ENCODE results near the gene BBS9.
A peak's percentile ranks its signal among the peaks of the same experiment; 100 is the strongest.

Gene BBS9

GRCh38 chr7:33128990-33129805 lies at the start of gene BBS9:
Gene BBS9 (plus strand): TSS chr7:33129564. CDS start chr7:33146253, 16,689 bp downstream.
- no peaks in the 10 kb centered on the region for H4K20me1 ChIP-seq (ENCODE audit: low read depth, low read length)
- TF ChIP-seq EZH2phosphoT487 (conservative IDR thresholded peaks at IDR 0.05; ENCODE audit: low read length) (no peak), CTCF (IDR thresholded peaks at IDR 0.05; ENCODE audit: insufficient read depth, low read length, poor library complexity, severe bottlenecking) (no peak)
- H3F3A ChIP-seq (ENCODE audit: insufficient read depth): no peaks in the 10 kb centered on the region
- H3K27me3 ChIP-seq (ENCODE audit: low read length): no peaks in the 10 kb centered on the region
- peak within 1 kb of the TSS; percentile 98 for H2AFZ ChIP-seq (ENCODE audit: low read depth, low read length, severe bottlenecking)
- no peaks in the 10 kb centered on the region for H3K9me3 ChIP-seq (ENCODE audit: insufficient read depth, low read length)
- no peaks in the 10 kb centered on the region; the same call in 1 of the 2 replicates for H3K36me3 ChIP-seq (ENCODE audit: low read length)
- H3K79me2 ChIP-seq (ENCODE audit: insufficient read depth, low read length): no peaks in the 10 kb centered on the region
- peak within 1 kb of the TSS; percentile 70 for H3K27ac ChIP-seq (ENCODE audit: low read depth, low read length)
- peak within 1 kb of the TSS; percentile 85 for H3K4me3 ChIP-seq (ENCODE audit: insufficient read depth, low read length, poor library complexity, severe bottlenecking)
- peak within 1 kb of the TSS; percentile 66 for H3K9ac ChIP-seq (ENCODE audit: low read length)
- peak within 1 kb of the TSS; percentile 84 for H3K4me2 ChIP-seq (ENCODE audit: low read depth, low read length, poor library complexity, severe bottlenecking)
- H3K9me2 ChIP-seq (replicated peaks; ENCODE audit: insufficient read depth, low read length): no peaks in the 10 kb centered on the region

- H3K36me3 ChIP-seq (ENCODE audit: low read length): no peaks in the 10 kb centered on the region
- no peaks in the 10 kb centered on the region for H3K27me3 ChIP-seq (ENCODE audit: low read length)
- H3K27ac ChIP-seq (ENCODE audit: low read depth, low read length): no peak overlapping the region
- TF ChIP-seq EZH2phosphoT487 (conservative IDR thresholded peaks at IDR 0.05; ENCODE audit: low read length) (no peak), CTCF (IDR thresholded peaks at IDR 0.05; ENCODE audit: insufficient read depth, low read length, poor library complexity, severe bottlenecking) (no peak)
- H2AFZ ChIP-seq (ENCODE audit: low read depth, low read length, severe bottlenecking): no peak overlapping the region
- no peaks in the 10 kb centered on the region for H3K9me3 ChIP-seq (ENCODE audit: insufficient read depth, low read length)
- no peak overlapping the region for H3K9ac ChIP-seq (ENCODE audit: low read length)
- H3F3A ChIP-seq (ENCODE audit: insufficient read depth): no peaks in the 10 kb centered on the region
- H3K4me3 ChIP-seq (ENCODE audit: insufficient read depth, low read length, poor library complexity, severe bottlenecking): no peak overlapping the region
- no peak overlapping the region for H3K4me2 ChIP-seq (ENCODE audit: low read depth, low read length, poor library complexity, severe bottlenecking)
- no peaks in the 10 kb centered on the region for H3K79me2 ChIP-seq (ENCODE audit: insufficient read depth, low read length)
- H4K20me1 ChIP-seq (ENCODE audit: low read depth, low read length): no peaks in the 10 kb centered on the region
- no peaks in the 10 kb centered on the region for H3K9me2 ChIP-seq (replicated peaks; ENCODE audit: insufficient read depth, low read length)
Observed at GRCh38 chr7:33079763-33080690, 49.3 kb upstream of the BBS9 start.

GRCh38 chr7:33087356-33087755 lies 42.0 kb upstream of the BBS9 start:
- Histone ChIP-seq H3K9me3 (ENCODE audit: insufficient read depth, low read length) (no peaks in the 10 kb centered on the region), H2AFZ (ENCODE audit: low read depth, low read length, severe bottlenecking) (no peak overlapping the region), H4K20me1 (ENCODE audit: low read depth, low read length) (no peaks in the 10 kb centered on the region), H3K9ac (ENCODE audit: low read length) (no peak overlapping the region), H3K36me3 (ENCODE audit: low read length) (no peaks in the 10 kb centered on the region), H3K4me3 (ENCODE audit: insufficient read depth, low read length, poor library complexity, severe bottlenecking) (no peak overlapping the region), H3F3A (ENCODE audit: insufficient read depth) (no peaks in the 10 kb centered on the region), H3K9me2 (replicated peaks; ENCODE audit: insufficient read depth, low read length) (no peaks in the 10 kb centered on the region), H3K27me3 (ENCODE audit: low read length) (0 out of 2 replicates have a peak, but pooled peaks cover 2% of the 10 kb centered on the region), H3K4me2 (ENCODE audit: low read depth, low read length, poor library complexity, severe bottlenecking) (no peak overlapping the region), H3K27ac (ENCODE audit: low read depth, low read length) (no peak overlapping the region), H3K79me2 (ENCODE audit: insufficient read depth, low read length) (no peaks in the 10 kb centered on the region)
- no peak for TF ChIP-seq EZH2phosphoT487 (conservative IDR thresholded peaks at IDR 0.05; ENCODE audit: low read length)
- no peak for TF ChIP-seq CTCF (IDR thresholded peaks at IDR 0.05; ENCODE audit: insufficient read depth, low read length, poor library complexity, severe bottlenecking)

Data from SU-DHL-6 (cell line).